SK-N-SH treated with all-trans-retinoic acid at 6 μM for 48 hours (cell line): ENCODE data around the gene BOD1L1.
"Not testable (repeated sequence)": the region's sequence is repeated elsewhere in the genome, so short reads cannot be mapped to it uniquely, and the experiment has no call there.

Source experiments
- ATAC-seq: fragments of 200-7000 bp; cut with Tn5 transposase; 3 replicates; pipeline ENCODE4 v1.9.1; 2020; ENCODE audit warnings: mild to moderate bottlenecking, moderate library complexity
- ARNTL ChIP-seq: fragments of 450-650 bp; formaldehyde crosslinking; IDR thresholded peaks from 2 replicates; pipeline ENCODE4 v1.5.0; 2020; ENCODE audit warnings: low read depth, mild to moderate bottlenecking, moderate library complexity, borderline replicate concordance
- BACH2 ChIP-seq: fragments of 250-450 bp; sonication (Bioruptor Pico); IDR thresholded peaks from 2 replicates; pipeline ENCODE4 v1.9.0; 2021; ENCODE audit warnings: mild to moderate bottlenecking, borderline replicate concordance
- CREB5 ChIP-seq: fragments of 250-450 bp; sonication (Bioruptor Pico); IDR thresholded peaks from 2 replicates; pipeline ENCODE4 v1.5.1; 2020; ENCODE audit warnings: low read depth, mild to moderate bottlenecking, moderate library complexity
- CSDC2 ChIP-seq: fragments of 250-450 bp; sonication (Bioruptor Pico); IDR thresholded peaks from 2 replicates; pipeline ENCODE4 v1.5.0; 2020; ENCODE audit warnings: mild to moderate bottlenecking, moderate library complexity
- CSRNP3 ChIP-seq: fragments of 250-450 bp; sonication (Bioruptor Pico); IDR thresholded peaks from 2 replicates; pipeline ENCODE4 v1.5.1; 2021; ENCODE audit warnings: mild to moderate bottlenecking, moderate library complexity
- ESRRG ChIP-seq: fragments of 250-450 bp; sonication (Bioruptor Pico); IDR thresholded peaks from 2 replicates; pipeline ENCODE4 v1.6.1; 2021; ENCODE audit warnings: mild to moderate bottlenecking
- GLIS3 ChIP-seq: fragments of 250-450 bp; sonication (Bioruptor Pico); IDR thresholded peaks from 2 replicates; pipeline ENCODE4 v1.5.0; 2020; ENCODE audit warnings: mild to moderate bottlenecking, moderate library complexity
- ISL1 ChIP-seq: fragments of 250-450 bp; sonication (Bioruptor Pico); IDR thresholded peaks from 2 replicates; pipeline ENCODE4 v2.1.2; 2022; ENCODE audit warnings: mild to moderate bottlenecking, moderate library complexity
- OSR1 ChIP-seq: fragments of 250-450 bp; sonication (Bioruptor Pico); IDR thresholded peaks from 2 replicates; pipeline ENCODE4 v1.8.0; 2022; ENCODE audit warnings: moderate library complexity, mild to moderate bottlenecking, inconsistent platforms
- PATZ1 ChIP-seq: fragments of 250-450 bp; sonication (Bioruptor Pico); IDR thresholded peaks from 2 replicates; pipeline ENCODE4 v1.8.0; 2020; ENCODE audit warnings: mild to moderate bottlenecking, moderate library complexity, borderline replicate concordance
- POU6F1 ChIP-seq: fragments of 250-450 bp; sonication (Bioruptor Pico); IDR thresholded peaks from 2 replicates; pipeline ENCODE4 v1.8.0; 2021; ENCODE audit warnings: low read depth, mild to moderate bottlenecking, moderate library complexity, borderline replicate concordance
- PPARA ChIP-seq: fragments of 250-450 bp; sonication (Bioruptor Pico); IDR thresholded peaks from 2 replicates; pipeline ENCODE4 v1.5.0; 2020; ENCODE audit warnings: mild to moderate bottlenecking, borderline replicate concordance
- RARB ChIP-seq: fragments of 250-450 bp; sonication (Bioruptor Pico); IDR thresholded peaks from 2 replicates; pipeline ENCODE4 v1.8.0; 2021; ENCODE audit warnings: mild to moderate bottlenecking, moderate library complexity
- SNAI2 ChIP-seq: fragments of 250-450 bp; sonication (Bioruptor Pico); IDR thresholded peaks from 2 replicates; pipeline ENCODE4 v1.5.0; 2020; ENCODE audit warnings: mild to moderate bottlenecking, moderate library complexity
- TCF4 ChIP-seq: fragments of 250-450 bp; sonication (Bioruptor Pico); IDR thresholded peaks from 2 replicates; pipeline ENCODE4 v1.8.0; 2021; ENCODE audit warnings: mild to moderate bottlenecking, moderate library complexity, borderline replicate concordance
- TOX ChIP-seq: fragments of 250-450 bp; sonication (Bioruptor Pico); IDR thresholded peaks from 2 replicates; pipeline ENCODE4 v1.8.0; 2021; ENCODE audit warnings: mild to moderate bottlenecking, moderate library complexity, borderline replicate concordance
- TSHZ2 ChIP-seq: fragments of 250-450 bp; sonication (Bioruptor Pico); IDR thresholded peaks from 2 replicates; pipeline ENCODE4 v1.5.0; 2020; ENCODE audit warnings: mild to moderate bottlenecking, moderate library complexity
- ZC3H10 ChIP-seq: fragments of 250-450 bp; sonication (Bioruptor Pico); IDR thresholded peaks from 2 replicates; pipeline ENCODE4 v1.5.1; 2021; ENCODE audit warnings: mild to moderate bottlenecking, moderate library complexity
- ZFP3 ChIP-seq: fragments of 250-450 bp; sonication (Bioruptor Pico); IDR thresholded peaks from 2 replicates; pipeline ENCODE4 v1.5.0; 2020; ENCODE audit warnings: mild to moderate bottlenecking, moderate library complexity
- ZFP30 ChIP-seq: fragments of 450-650 bp; formaldehyde crosslinking; IDR thresholded peaks from 2 replicates; pipeline ENCODE4 v1.5.0; 2022; ENCODE audit warnings: mild to moderate bottlenecking, moderate library complexity
- ZNF565 ChIP-seq: fragments of 450-650 bp; formaldehyde crosslinking; conservative IDR thresholded peaks from 2 replicates; pipeline ENCODE4 v1.5.0; 2020; ENCODE audit warnings: low read depth, mild to moderate bottlenecking, moderate library complexity
- ZNF70 ChIP-seq: fragments of 450-650 bp; formaldehyde crosslinking; IDR thresholded peaks from 2 replicates; pipeline ENCODE4 v1.5.0; 2020; ENCODE audit warnings: mild to moderate bottlenecking, moderate library complexity
- ZNF8 ChIP-seq: fragments of 450-650 bp; formaldehyde crosslinking; IDR thresholded peaks from 2 replicates; pipeline ENCODE4 v1.5.0; 2020; ENCODE audit warnings: mild to moderate bottlenecking, moderate library complexity

The BOD1L1 gene

GRCh38 chr4:13562876-13563275 is 64.6 kb downstream of the BOD1L1 start:
- ATAC-seq = no peak
- TF ChIP-seq ISL1 (CRISPR knock-in tag) (no peak), ESRRG (CRISPR knock-in tag) (no peak), TSHZ2 (CRISPR knock-in tag) (no peak), ZFP30 (CRISPR knock-in tag) (no peak), CREB5 (CRISPR knock-in tag) (no peak), PATZ1 (CRISPR knock-in tag) (no peak), GLIS3 (CRISPR knock-in tag) (no peak), OSR1 (no peak), SNAI2 (CRISPR knock-in tag) (no peak), TOX (CRISPR knock-in tag) (no peak), ZNF70 (CRISPR knock-in tag) (no peak), RARB (CRISPR knock-in tag) (no peak), BACH2 (CRISPR knock-in tag) (no peak), TCF4 (CRISPR knock-in tag) (no peak), ZC3H10 (CRISPR knock-in tag) (no peak), POU6F1 (no peak), ZFP3 (CRISPR knock-in tag) (no peak), ZNF8 (CRISPR knock-in tag) (no peak)

- TF ChIP-seq ZNF565 (no peak), ARNTL (CRISPR knock-in tag) (no peak), SNAI2 (CRISPR knock-in tag) (no peak), TCF4 (CRISPR knock-in tag) (no peak), PPARA (CRISPR knock-in tag) (no peak), CSDC2 (CRISPR knock-in tag) (no peak), ISL1 (CRISPR knock-in tag) (no peak), ESRRG (CRISPR knock-in tag) (no peak), CSRNP3 (CRISPR knock-in tag) (no peak), GLIS3 (CRISPR knock-in tag) (no peak), CREB5 (CRISPR knock-in tag) (no peak), POU6F1 (no peak), OSR1 (no peak)
- ATAC-seq = no peak
Observed at GRCh38 chr4:13561673-13562072, 65.9 kb downstream of the BOD1L1 start.

- ATAC-seq = not testable (repeated sequence)
Observed at GRCh38 chr4:13560111-13560510, 67.4 kb downstream of the BOD1L1 start.
